Parathyroid adenoma (tissue), 2 donors: ENCODE results near the gene LRSAM1.

Experiments
- H2AFZ ChIP-seq: fragments of 300-600 bp; sonication (generic); one replicate; pipeline ENCODE4 v1.7.0; 2017; ENCODE audit warnings: antibody characterized with exemption, mild to moderate bottlenecking
- H3K27ac ChIP-seq: fragments of 300-600 bp; sonication (generic); one replicate; pipeline ENCODE4 v1.7.0; 2017
- H3K27me3 ChIP-seq: fragments of 300-600 bp; sonication (generic); one replicate; pipeline ENCODE4 v1.7.0; 2017; ENCODE audit warnings: low read length; ENCODE audit not compliant: control insufficient read depth, insufficient read depth
- H3K36me3 ChIP-seq: fragments of 300-600 bp; sonication (generic); one replicate; pipeline ENCODE4 v1.7.0; 2017; ENCODE audit warnings: low read length; ENCODE audit not compliant: control insufficient read depth, insufficient read depth
- H3K4me1 ChIP-seq: fragments of 300-600 bp; sonication (generic); one replicate; pipeline ENCODE4 v1.7.0; 2017; ENCODE audit warnings: control low read depth
- H3K4me2 ChIP-seq: fragments of 300-600 bp; sonication (generic); one replicate; pipeline ENCODE4 v1.7.0; 2017; ENCODE audit warnings: low read length
- H3K4me3 ChIP-seq: fragments of 300-600 bp; sonication (generic); one replicate; pipeline ENCODE4 v1.7.0; 2017; ENCODE audit warnings: low read depth, low read length
- H3K79me2 ChIP-seq: fragments of 300-600 bp; sonication (generic); one replicate; pipeline ENCODE4 v1.7.0; 2017; ENCODE audit warnings: control low read depth
- H3K9ac ChIP-seq: fragments of 300-600 bp; sonication (generic); one replicate; pipeline ENCODE4 v1.7.0; 2017; ENCODE audit warnings: mild to moderate bottlenecking
- H3K9me3 ChIP-seq: fragments of 300-600 bp; sonication (generic); one replicate; pipeline ENCODE4 v1.7.0; 2017; ENCODE audit warnings: low read length; ENCODE audit not compliant: control insufficient read depth
- TF ChIP-seq, protein P1 (sequence below): fragments of 300-600 bp; sonication (generic); IDR thresholded peaks from one replicate; pipeline ENCODE4 v1.7.0; 2017; ENCODE audit warnings: antibody characterized with exemption, mild to moderate bottlenecking
- donor health status: primary hyperparathyroidism.

Gene LRSAM1

DNA sequence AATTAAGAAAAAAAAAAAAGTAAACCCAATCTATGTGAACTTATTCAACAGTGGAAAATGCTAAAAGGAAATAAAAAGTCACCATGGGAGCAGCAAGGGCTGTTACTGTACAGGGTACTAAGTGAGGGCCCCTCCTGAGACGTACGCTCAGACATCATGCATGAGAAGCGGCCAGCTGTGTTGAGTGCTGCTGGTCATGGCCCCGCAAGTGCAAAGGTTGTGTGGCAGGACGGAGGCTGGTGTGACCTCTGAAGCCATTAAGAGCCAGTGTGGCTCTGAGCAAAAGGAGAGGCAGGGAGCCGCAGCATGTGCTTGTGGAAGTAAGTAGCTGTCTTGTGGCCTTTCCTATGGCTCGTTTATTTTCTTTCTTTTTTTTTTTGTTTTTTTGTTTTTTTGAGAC is 30.3 kb upstream of the LRSAM1 start:
- H3K9me3 ChIP-seq: no peaks in the 10 kb centered on the region

DNA sequence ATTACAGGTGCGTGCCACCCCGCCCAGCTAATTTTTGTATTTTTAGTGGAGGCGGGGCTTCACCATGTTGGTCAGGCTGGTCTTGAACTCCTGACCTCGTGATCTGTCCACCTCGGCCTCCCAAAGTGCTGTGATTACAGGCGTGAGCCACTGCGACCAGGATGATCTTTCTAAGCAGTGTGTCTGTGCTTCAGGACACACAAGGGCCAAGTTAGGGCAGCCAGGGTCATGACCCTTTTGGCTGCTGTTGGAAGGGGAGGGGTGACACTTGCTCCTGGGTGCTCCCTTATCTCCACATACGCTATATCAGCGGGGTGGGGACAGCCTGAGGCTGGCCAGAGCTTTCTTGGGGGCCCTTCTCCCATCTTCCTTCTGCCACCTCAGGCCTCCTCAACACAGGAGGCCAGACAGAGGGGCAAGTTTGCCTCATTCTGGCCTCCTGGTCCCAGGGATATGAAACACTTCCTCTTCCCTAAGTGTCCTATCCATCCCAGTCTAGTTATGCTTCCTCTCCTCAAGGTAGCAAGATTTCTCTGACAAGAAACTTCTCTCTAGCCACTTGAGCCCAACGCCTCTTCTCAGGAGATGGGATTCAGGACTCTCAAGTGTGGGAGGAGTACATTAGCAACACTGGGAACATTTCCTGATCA is 29.1 kb upstream of the LRSAM1 start:
- TF ChIP-seq, protein P1, sequence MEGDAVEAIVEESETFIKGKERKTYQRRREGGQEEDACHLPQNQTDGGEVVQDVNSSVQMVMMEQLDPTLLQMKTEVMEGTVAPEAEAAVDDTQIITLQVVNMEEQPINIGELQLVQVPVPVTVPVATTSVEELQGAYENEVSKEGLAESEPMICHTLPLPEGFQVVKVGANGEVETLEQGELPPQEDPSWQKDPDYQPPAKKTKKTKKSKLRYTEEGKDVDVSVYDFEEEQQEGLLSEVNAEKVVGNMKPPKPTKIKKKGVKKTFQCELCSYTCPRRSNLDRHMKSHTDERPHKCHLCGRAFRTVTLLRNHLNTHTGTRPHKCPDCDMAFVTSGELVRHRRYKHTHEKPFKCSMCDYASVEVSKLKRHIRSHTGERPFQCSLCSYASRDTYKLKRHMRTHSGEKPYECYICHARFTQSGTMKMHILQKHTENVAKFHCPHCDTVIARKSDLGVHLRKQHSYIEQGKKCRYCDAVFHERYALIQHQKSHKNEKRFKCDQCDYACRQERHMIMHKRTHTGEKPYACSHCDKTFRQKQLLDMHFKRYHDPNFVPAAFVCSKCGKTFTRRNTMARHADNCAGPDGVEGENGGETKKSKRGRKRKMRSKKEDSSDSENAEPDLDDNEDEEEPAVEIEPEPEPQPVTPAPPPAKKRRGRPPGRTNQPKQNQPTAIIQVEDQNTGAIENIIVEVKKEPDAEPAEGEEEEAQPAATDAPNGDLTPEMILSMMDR: no peak
- Histone ChIP-seq H3K9me3 (no peaks in the 10 kb centered on the region), H3K27ac (no peak overlapping the region), H3K4me1 (no peaks in the 10 kb centered on the region), H3K9ac (no peak overlapping the region), H3K4me3 (no peak overlapping the region), H3K79me2 (peaks cover 6% of the 10 kb centered on the region), H3K36me3 (no peaks in the 10 kb centered on the region), H3K4me2 (no peak overlapping the region), H2AFZ (no peak overlapping the region), H3K27me3 (no peaks in the 10 kb centered on the region)

More for the DNA sequence above, 30.3 kb upstream of the LRSAM1 start:
- TF ChIP-seq, protein P1: no peak
- Histone ChIP-seq H3K4me3 (no peak overlapping the region), H3K27ac (no peak overlapping the region), H3K4me1 (no peaks in the 10 kb centered on the region), H3K4me2 (no peak overlapping the region), H3K27me3 (no peaks in the 10 kb centered on the region), H2AFZ (no peak overlapping the region), H3K79me2 (peaks cover 6% of the 10 kb centered on the region), H3K9ac (no peak overlapping the region), H3K36me3 (no peaks in the 10 kb centered on the region)

DNA sequence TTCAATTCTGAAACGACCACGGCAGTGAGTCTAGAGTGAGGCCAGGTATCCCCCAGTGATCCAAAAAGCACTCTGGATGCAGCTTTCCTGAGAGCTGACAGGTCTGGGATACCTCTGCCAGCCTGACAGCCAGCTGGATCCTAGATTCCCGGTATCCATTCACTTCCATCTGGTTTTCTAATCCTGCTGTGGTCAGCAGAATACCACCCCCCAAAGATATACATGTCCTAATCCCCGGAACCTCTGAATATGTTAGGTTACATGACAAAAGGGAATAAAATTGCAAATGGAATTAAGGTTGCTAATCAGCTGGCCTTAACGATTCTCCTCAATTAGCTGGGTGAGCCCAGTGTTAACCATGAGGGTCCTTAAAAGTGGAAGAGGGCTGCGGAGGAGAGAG is 28.5 kb upstream of the LRSAM1 start:
- Histone ChIP-seq H3K4me2 (peak overlapping the region; percentile 100), H3K79me2 (peaks cover 6% of the 10 kb centered on the region), H3K36me3 (no peaks in the 10 kb centered on the region), H3K4me1 (no peaks in the 10 kb centered on the region), H2AFZ (no peak overlapping the region), H3K9me3 (no peaks in the 10 kb centered on the region), H3K4me3 (peak overlapping the region; percentile 96), H3K9ac (no peak overlapping the region), H3K27ac (no peak overlapping the region), H3K27me3 (no peaks in the 10 kb centered on the region)
- TF ChIP-seq, protein P1: no peak

GRCh38 chr9:127423476-127423933 is 27.8 kb upstream of the LRSAM1 start:
- Histone ChIP-seq H3K27ac (peak overlapping the region; percentile 89), H3K27me3 (no peaks in the 10 kb centered on the region), H3K4me2 (peak overlapping the region; percentile 100), H2AFZ (peak overlapping the region; percentile 93), H3K9ac (no peak overlapping the region), H3K9me3 (no peaks in the 10 kb centered on the region), H3K36me3 (no peaks in the 10 kb centered on the region), H3K4me1 (no peaks in the 10 kb centered on the region), H3K4me3 (peak overlapping the region; percentile 96), H3K79me2 (peaks cover 8% of the 10 kb centered on the region)
- TF ChIP-seq, protein P1: no peak
